Fibroblast of lung (primary cell): ENCODE data around the gene GMPR.

Experiments
- CTCF ChIP-seq, 2 donors: IDR thresholded peaks in 1 of 2; conservative IDR thresholded peaks in 1 of 2; 1 replicate in 1 of 2; 2 replicates in 1 of 2; pipeline ENCODE4 v1.5.1; 2011 to 2012; ENCODE audit warnings: low read length in 2 of 2, control low read depth in 1 of 2, inconsistent platforms in 1 of 2, low read depth in 1 of 2, mild to moderate bottlenecking in 1 of 2
- EZH2 ChIP-seq: IDR thresholded peaks from 2 replicates; pipeline ENCODE4 v1.5.1; 2012; ENCODE audit warnings: low read length, control low read depth, mild to moderate bottlenecking; ENCODE audit errors: missing control alignments

DNA sequence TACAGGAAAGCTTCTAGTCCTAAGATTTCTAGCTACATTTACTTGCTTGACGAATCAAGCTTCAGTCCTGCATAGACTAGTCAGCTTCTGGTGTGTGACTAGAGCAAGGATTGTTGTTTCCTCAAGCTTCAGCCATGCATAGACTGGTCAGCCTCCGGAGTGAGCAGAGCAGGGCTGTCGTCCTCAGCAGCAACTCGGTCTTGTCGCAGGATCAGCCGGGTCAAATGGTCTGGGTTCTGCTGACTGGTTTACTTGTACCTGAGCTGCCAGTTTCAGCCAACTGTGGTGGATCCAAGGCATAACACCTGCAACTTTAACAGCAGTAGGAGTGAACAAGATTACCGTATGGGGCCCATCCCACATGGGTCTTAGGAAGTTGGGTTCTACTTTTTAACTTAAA, 10.8 kb upstream of the GMPR start:
- no peak for TF ChIP-seq CTCF (conservative IDR thresholded peaks at IDR 0.05 in 1 of 2, IDR thresholded peaks at IDR 0.05 in 1 of 2; ENCODE audit: low read depth in 1 of 2, low read length in 2 of 2)
- TF ChIP-seq EZH2 = no peak
